HG03432 (cell line): ENCODE measurements around the gene P2RX4.
A peak's percentile ranks its signal among the peaks of the same experiment; 100 is the strongest.
"Not testable (repeated sequence)": the region's sequence is repeated elsewhere in the genome, so short reads cannot be mapped to it uniquely, and the experiment has no call there.

Source experiments
- ATAC-seq: cut with Tn5 transposase; IDR thresholded peaks from one replicate; pipeline ENCODE4 v1.9.1; 2021; ENCODE audit warnings: mild to moderate bottlenecking, moderate library complexity; ENCODE audit not compliant: unreplicated experiment

The P2RX4 gene

GRCh38 chr12:121218588-121219352, 8.8 kb downstream of the P2RX4 start:
- no peak for ATAC-seq

- ATAC-seq: no peak
Observed at GRCh38 chr12:121219353-121219986, 9.5 kb downstream of the P2RX4 start.

GRCh38 chr12:121222847-121223246, 12.9 kb downstream of the P2RX4 start:
- no peak for ATAC-seq

GRCh38 chr12:121223292-121224285, 13.7 kb downstream of the P2RX4 start:
- ATAC-seq: no peak

- ATAC-seq: no peak
Observed at GRCh38 chr12:121224591-121224990, 14.7 kb downstream of the P2RX4 start.

GRCh38 chr12:121226399-121226798, 16.5 kb downstream of the P2RX4 start:
- no peak for ATAC-seq

GRCh38 chr12:121226871-121227270, 16.9 kb downstream of the P2RX4 start:
- not testable (repeated sequence) for ATAC-seq

- peak; percentile 73 for ATAC-seq
Observed at GRCh38 chr12:121227294-121227693, 17.4 kb downstream of the P2RX4 start.

GRCh38 chr12:121228919-121229665, 19.2 kb downstream of the P2RX4 start:
- no peak for ATAC-seq

GRCh38 chr12:121229826-121230537, 20.1 kb downstream of the P2RX4 start:
- ATAC-seq: not testable (repeated sequence)

GRCh38 chr12:121230538-121230907, 20.6 kb downstream of the P2RX4 start:
- no peak for ATAC-seq

- no peak for ATAC-seq
Observed at GRCh38 chr12:121232163-121232562, 22.2 kb downstream of the P2RX4 start.

GRCh38 chr12:121232977-121233627, 23.2 kb downstream of the P2RX4 start:
- no peak for ATAC-seq

GRCh38 chr12:121233628-121234020, 23.7 kb downstream of the P2RX4 start:
- no peak for ATAC-seq

- no peak for ATAC-seq
Observed at GRCh38 chr12:121236776-121237175, 26.8 kb downstream of the P2RX4 start.

GRCh38 chr12:121237415-121237814, 27.5 kb downstream of the P2RX4 start:
- no peak for ATAC-seq

- ATAC-seq: no peak
Observed at GRCh38 chr12:121238086-121238485, 28.2 kb downstream of the P2RX4 start.

GRCh38 chr12:121238604-121239350, 28.8 kb downstream of the P2RX4 start:
- no peak for ATAC-seq
